ENCODE results near the gene MYO3A.
"Not testable (repeated sequence)": the region's sequence is repeated elsewhere in the genome, so short reads cannot be mapped to it uniquely, and the experiment has no call there.

Gene MYO3A

DNA sequence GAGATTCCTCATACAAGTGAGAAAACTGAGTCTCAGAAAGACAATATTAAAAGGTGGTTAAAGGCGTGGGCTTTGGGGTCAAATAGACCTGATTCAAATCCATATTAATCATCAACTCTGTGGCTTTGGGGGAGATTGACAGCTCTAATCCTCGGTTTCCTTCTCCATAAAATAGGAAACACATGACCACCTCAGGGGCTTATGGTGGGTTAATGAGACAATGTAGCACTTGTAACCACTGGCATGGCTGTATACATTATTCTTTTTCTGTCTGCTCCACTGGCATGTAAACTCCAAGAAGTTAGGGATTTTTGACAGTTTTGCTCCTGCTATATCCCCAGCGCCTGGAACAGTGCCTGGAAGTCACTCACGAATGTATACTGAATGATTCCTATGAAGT, 161.8 kb downstream of the MYO3A start:
- DNase-seq = no peak

GRCh38 chr10:26097549-26097948, 163.5 kb downstream of the MYO3A start:
- not testable (repeated sequence) for DNase-seq

- DNase-seq = no peak
Measured at GRCh38 chr10:26112532-26112931, 178.5 kb downstream of the MYO3A start.

DNA sequence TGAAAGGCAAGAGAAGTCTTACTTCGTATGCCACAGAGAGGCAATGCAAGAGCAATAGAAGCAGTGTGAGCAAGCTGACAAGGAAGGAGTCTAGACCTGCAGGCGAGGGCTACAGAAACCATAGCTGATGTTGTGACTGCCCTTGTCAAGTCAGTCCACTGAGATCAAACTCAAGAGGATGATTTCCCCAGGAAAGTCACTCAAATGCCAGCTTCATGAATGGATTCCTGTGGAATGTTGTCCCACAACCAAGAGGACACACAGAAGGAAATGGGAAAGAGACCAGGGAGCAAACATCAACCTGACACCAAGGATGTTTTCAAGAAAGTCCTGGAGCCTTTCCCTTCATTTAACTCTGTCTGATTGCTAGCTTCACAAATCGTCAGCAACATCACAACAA, 204.6 kb downstream of the MYO3A start:
- no peak for DNase-seq

GRCh38 chr10:26156019-26156418, 222.0 kb downstream of the MYO3A start:
- DNase-seq = no peak

DNA sequence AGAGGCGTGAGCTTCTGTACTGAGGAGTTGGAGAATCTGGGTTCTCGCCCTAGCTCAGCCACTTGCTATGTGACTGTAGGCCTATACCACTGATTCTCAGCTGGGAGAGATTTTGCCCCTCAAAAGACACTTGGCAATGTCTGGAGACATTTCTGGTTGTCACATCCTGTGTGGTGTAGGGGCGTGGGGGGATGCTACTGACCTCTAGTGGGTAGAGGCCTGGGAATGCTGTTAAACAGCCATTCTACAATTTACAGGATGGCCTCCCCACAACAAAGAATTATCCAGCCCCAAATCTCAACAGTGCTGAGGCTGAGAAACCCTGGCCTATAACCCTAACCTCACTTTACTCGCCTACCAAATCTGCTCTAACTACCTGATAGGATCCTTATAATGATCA, 223.7 kb downstream of the MYO3A start:
- DNase-seq = no peak

GRCh38 chr10:26169466-26169865, 235.4 kb downstream of the MYO3A start:
- no peak for DNase-seq

DNA sequence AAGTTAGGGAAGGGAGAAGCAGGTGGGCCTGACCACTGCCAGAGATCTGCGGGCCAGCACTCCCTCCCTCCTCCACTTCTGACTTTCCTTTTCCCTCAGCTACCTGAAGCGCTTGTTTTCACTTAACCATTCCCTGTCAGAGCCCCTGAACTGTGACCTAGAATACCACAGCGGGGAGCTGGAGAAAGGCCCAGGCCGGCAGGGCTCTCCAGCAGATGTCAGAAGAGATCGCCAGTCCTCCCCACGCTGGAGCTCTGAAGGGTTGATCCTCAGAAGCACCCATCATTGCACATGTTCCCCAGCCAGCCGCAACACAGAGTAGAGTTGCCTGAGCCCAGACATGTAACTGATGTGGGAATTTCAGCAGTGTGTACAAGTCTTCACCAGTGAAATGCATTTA, 238.1 kb downstream of the MYO3A start:
- DNase-seq = no peak

GRCh38 chr10:26173837-26174236, 239.8 kb downstream of the MYO3A start:
- DNase-seq = peak; percentile 20

- no peak for DNase-seq
Measured at GRCh38 chr10:26177341-26177740, 243.3 kb downstream of the MYO3A start.

GRCh38 chr10:26194275-26194674, 260.2 kb downstream of the MYO3A start:
- DNase-seq = no peak

DNA sequence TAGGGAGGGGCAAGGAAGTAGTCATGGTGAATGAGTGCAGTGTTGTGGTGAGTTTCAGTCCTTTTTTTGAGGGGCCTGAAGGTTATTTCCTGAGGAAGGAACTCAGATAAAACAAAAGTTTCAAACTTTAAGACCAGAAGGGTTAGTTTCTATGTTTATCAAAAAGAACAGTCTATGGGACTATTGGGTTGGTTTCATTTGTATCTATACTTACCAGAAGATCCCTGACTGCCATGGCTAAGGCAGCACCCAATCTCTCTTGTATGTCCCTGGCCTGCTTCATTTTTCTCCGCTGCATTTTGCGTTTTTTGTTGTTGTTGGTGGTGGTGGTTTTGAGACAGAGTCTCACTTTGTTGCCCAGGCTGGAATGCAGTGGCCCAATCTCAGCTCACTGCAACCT, 263.2 kb downstream of the MYO3A start:
- no peak for DNase-seq

DNA sequence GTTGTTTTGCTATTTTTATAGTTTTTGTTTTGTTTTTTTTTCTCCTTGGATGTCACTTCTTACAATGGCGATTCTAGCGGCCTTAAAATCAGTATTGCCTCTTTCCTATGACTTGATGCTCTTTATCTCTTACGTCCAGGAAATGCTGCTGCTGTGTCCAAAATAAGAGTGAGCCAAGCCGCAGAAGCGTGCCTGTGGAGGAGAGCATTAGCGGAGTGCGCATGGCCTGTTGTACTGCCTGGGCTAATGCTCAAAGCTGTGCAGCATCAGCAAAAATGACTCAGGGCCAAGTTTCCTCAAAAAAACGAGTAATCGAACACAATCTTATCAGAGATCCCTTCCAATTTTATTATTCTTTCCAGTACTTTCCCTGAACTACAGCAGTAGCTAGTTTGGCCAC, 264.1 kb downstream of the MYO3A start:
- DNase-seq = no peak

GRCh38 chr10:26199841-26200240, 265.8 kb downstream of the MYO3A start:
- no peak for DNase-seq

DNA sequence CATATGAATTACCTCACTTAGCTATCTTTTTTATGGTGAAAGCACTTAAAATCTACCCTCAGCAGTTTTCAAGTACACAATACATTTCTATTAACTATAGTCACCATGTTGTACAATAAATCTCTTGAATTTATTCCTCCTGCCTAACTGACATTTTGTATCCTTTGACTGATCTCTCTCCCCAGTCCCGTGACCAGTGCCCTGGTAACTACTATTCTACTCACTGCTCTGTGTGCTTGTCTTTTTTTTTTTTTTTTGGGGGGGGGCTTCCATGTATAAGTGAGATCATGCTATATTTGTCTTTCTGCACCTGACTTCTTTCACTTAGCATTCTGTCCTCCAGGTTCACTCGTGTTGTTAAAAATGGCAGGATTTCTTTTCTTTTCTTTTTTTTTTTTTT, 271.2 kb downstream of the MYO3A start:
- DNase-seq = no peak

GRCh38 chr10:26211781-26212444, 277.9 kb downstream of the MYO3A start:
- no peak for DNase-seq

GRCh38 chr10:26212511-26212910, 278.5 kb downstream of the MYO3A start:
- no peak for DNase-seq

DNA sequence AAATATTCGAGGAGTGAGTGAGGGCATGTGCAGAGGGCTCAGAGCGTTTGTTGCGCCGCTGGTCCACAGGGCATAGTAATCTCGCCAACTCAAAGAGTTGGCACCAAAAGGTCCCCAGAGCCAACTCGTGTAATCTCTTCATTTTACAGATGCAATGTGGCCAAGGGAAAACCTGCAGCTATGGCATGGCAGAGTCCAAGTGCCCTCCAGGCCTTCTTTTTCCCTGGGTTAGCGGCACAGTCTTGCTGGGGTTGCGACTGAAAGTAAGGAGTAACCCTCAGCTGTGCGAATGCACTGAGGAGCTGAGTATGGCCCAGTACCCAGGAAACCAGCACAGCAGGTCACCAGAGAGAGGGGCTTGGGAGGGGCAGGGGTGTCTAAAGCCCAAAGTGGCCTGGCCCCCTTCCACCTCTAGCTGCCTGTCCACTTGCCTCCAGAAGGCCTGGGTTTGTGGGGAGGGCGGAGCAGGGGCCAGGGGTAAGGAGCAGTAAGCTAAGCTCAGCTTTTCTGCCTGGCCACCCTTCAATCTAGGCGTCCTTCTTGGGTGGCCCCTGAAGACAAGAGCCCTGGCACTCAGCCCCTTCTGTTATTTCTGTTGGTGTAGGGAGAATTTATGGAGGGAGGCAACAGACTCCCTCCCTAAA, 279.2 kb downstream of the MYO3A start:
- DNase-seq = no peak

GRCh38 chr10:26214004-26214403, 280.0 kb downstream of the MYO3A start:
- DNase-seq = no peak

DNA sequence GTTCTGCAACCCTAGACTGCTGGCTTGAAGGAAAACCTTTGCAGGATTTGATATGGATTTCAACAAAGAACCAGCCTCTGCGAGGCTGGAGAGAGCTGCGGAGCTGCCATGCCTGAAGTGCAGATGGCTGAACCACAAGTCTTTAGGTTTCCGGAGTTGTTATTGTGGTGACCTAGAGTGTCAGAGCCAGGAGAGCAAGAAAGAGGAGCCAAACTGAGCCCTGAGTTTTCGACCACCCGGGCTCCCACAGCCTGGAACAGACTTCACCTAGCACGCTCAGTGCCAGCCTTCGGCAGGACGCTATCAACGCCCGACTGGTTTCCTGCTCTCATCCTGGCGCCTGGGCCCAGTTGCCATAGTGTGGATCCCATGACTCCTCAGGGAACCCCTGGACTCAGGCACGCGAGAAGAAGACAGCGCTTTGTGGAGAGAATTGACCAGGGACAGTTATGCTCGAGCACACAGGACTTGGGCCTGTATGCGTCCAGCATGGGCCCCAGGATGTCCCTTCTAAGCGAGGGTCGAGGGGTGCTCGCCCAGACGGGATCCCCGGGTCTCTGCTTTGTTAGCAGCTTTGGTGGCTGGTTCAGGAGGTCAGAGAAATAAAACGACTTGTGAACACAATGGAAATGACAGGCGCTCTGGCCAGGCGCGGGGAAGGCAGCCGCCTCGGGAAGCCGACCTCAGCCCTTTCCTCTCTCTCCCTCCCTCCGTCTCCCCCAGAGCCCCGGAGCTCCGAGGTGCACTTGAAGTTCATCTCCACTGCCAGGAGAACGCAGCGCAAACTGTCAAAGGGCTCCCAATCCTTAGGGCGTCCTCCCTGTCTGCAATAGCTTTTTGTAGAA, 280.7 kb downstream of the MYO3A start:
- no peak for DNase-seq

- no peak for DNase-seq
Measured at GRCh38 chr10:26215396-26215934, 281.4 kb downstream of the MYO3A start.

DNA sequence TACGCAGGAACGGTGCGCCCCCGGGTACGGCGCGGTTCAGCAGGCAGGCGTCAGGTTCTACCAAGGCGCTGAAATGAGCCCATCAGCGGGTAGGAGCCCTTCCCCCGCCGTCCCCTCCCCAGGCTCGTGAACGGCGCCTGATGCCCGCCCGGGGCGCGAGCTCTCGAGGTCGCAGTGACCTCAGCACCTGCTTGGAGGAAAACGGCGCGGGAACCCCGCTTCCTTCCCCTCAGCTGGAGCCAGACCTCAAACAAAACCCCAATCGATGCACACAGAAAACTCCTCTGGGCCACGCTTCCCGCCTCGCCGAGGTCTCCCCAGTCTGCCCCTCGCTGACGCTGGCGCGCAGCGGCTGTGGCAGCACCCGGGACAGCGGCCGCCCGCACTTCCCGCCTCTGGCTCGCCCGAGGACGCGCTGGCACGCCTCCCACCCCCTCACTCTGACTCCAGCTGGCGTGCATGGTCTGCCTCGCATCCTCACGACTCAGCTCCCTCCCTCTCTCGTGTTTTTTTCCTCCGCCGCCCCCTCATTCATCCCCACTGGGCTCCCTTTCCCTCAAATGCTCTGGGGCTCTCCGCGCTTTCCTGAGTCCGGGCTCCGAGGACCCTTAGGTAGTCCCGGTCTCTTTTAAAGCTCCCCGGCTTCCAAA, 282.0 kb downstream of the MYO3A start:
- DNase-seq = no peak
